HCT116 (cell line): ENCODE data around the gene SNAP47. TPM values are rescaled to one million over a fixed set of nuclear protein-coding genes. Genes with fewer than 3 reads are reported as not detected.

ENCODE experiments used
- ATAC-seq: fragments of 200-7000 bp; cut with Tn5 transposase; 2 replicates; pipeline ENCODE4 v1.9.1; 2020; ENCODE audit warnings: mild to moderate bottlenecking, moderate library complexity
- BruUV-seq: library from RNA; stranded (reverse); fragments of 400-500 nt; replicated peaks from 2 replicates; lab custom pipeline; 2021; lab: Mats Ljungman, UMichigan
- CTCF ChIA-PET: fragments of 300-600 bp; sonication (Branson Sonifier 250); formaldehyde crosslinking; loops from one replicate; lab custom pipeline; 2021; ENCODE audit warnings: antibody characterized with exemption; lab: Charles Lee
- POLR2A ChIA-PET: fragments of 300-600, 350-600 bp; sonication (Branson Sonifier 250); formaldehyde crosslinking; loops from one replicate; lab custom pipeline; 2021; ENCODE audit warnings: antibody characterized with exemption; lab: Charles Lee
- RAD21 ChIA-PET, 2 experiments: fragments of 300-600 bp; sonication (Branson Sonifier 250); formaldehyde crosslinking; loops; one replicate each; lab custom pipeline; 2023; ENCODE audit warnings: low total read pairs in 2 of 2; ENCODE audit not compliant: uncharacterized antibody in 2 of 2, unreplicated experiment in 2 of 2, low non-redundant PET in 1 of 2; lab: Charles Lee
- DNase-seq: peaks from one replicate; pipeline ENCODE4 v3.0.0-alpha.2; 2010; ENCODE audit warnings: low read depth, low spot score
- H2AFZ ChIP-seq: fragments of 200-600 bp; shearing (Covaris generic), sonication (generic); 2 replicates; pipeline ENCODE4 v1.6.1; 2017; ENCODE audit warnings: low read depth, mixed run types, mixed read lengths, antibody characterized with exemption, low read length; ENCODE audit not compliant: poor library complexity, severe bottlenecking
- H3K27ac ChIP-seq: 2 replicates; pipeline ENCODE4 v1.5.1; 2012; ENCODE audit warnings: low read depth, low read length
- H3K27me3 ChIP-seq: fragments of 200-600 bp; sonication (generic); 2 replicates; pipeline ENCODE4 v1.6.1; 2016; ENCODE audit warnings: mixed run types, low read length, mixed read lengths; ENCODE audit not compliant: insufficient read depth
- H3K36me3 ChIP-seq, 2 experiments: fragments of 200-500 bp in 1 of 2; fragments of 200-600 bp in 1 of 2; sonication (Bioruptor generic) in 1 of 2; sonication (generic) in 1 of 2; 2 replicates each; pipeline versions ENCODE4 v1.5.1 to v1.6.1; 2014 to 2016; ENCODE audit warnings: low read length in 2 of 2, inconsistent platforms in 1 of 2, mixed read lengths in 1 of 2, mixed run types in 1 of 2; ENCODE audit not compliant: insufficient read depth in 2 of 2, control insufficient read depth in 1 of 2
- H3K4me1 ChIP-seq, 2 experiments: fragments of 200-600 bp in 1 of 2; sonication (generic) in 1 of 2; 2 replicates each; pipeline versions ENCODE4 v1.5.1 to v1.6.1; 2012 to 2017; ENCODE audit warnings: low read length in 2 of 2, inconsistent platforms in 1 of 2, mild to moderate bottlenecking in 1 of 2, mixed read lengths in 1 of 2, mixed run types in 1 of 2, moderate library complexity in 1 of 2; ENCODE audit not compliant: insufficient read depth in 2 of 2, control insufficient read depth in 1 of 2
- H3K4me2 ChIP-seq: fragments of 200-600 bp; sonication (generic); 2 replicates; pipeline ENCODE4 v1.6.1; 2017; ENCODE audit warnings: mixed run types, low read length, mixed read lengths
- H3K4me3 ChIP-seq, 2 experiments: fragments of 200-600 bp in 1 of 2; sonication (generic) in 1 of 2; replicated peaks in 1 of 2; 2 replicates each; pipeline ENCODE4 v1.5.1; 2011 to 2016; ENCODE audit warnings: low read length in 2 of 2, control low read depth in 1 of 2, low read depth in 1 of 2, mild to moderate bottlenecking in 1 of 2, mixed read lengths in 1 of 2, mixed run types in 1 of 2
- H3K79me2 ChIP-seq: fragments of 200-600 bp; sonication (generic); 2 replicates; pipeline ENCODE4 v1.6.1; 2017; ENCODE audit warnings: mild to moderate bottlenecking, mixed run types, low read length, moderate library complexity, mixed read lengths; ENCODE audit not compliant: insufficient read depth
- H3K9ac ChIP-seq: fragments of 200-600 bp; sonication (generic); 2 replicates; pipeline ENCODE4 v1.6.1; 2016; ENCODE audit warnings: low read length, mixed read lengths
- H3K9me2 ChIP-seq: fragments of 200-600 bp; sonication (generic), shearing (Covaris generic); 2 replicates; pipeline ENCODE4 v1.6.1; 2017; ENCODE audit warnings: mixed run types, mild to moderate bottlenecking, moderate library complexity; ENCODE audit not compliant: insufficient read depth
- H3K9me3 ChIP-seq, 2 experiments: fragments of 200-500 bp in 1 of 2; fragments of 200-600 bp in 1 of 2; sonication (Bioruptor generic) in 1 of 2; sonication (generic) in 1 of 2; 2 replicates each; pipeline ENCODE4 v1.6.1; 2014 to 2017; ENCODE audit warnings: low read length in 2 of 2, mixed read lengths in 2 of 2, inconsistent platforms in 1 of 2, low read depth in 1 of 2, mild to moderate bottlenecking in 1 of 2, mixed run types in 1 of 2, moderate library complexity in 1 of 2; ENCODE audit not compliant: control insufficient read depth in 1 of 2, insufficient read depth in 1 of 2
- H4K20me1 ChIP-seq: fragments of 200-600 bp; sonication (generic), shearing (Covaris generic); 2 replicates; pipeline ENCODE4 v1.6.1; 2017; ENCODE audit warnings: mixed run types, mild to moderate bottlenecking, moderate library complexity; ENCODE audit not compliant: insufficient read depth
- ATF3 ChIP-seq: IDR thresholded peaks from 2 replicates; pipeline ENCODE4 v1.6.1; 2012
- REST ChIP-seq: IDR thresholded peaks from 2 replicates; pipeline ENCODE4 v1.6.1; 2012; ENCODE audit warnings: low read depth
- intact Hi-C: fragments of 100-400 bp; cut with micrococcal nuclease; formaldehyde crosslinking; loops from 2 replicates; pipeline ENCODE4 v1.10.0; 2022
- total RNA-seq: library from RNA; stranded (reverse); gene quantifications from one replicate; pipeline ENCODE4 v1.2.1, GENCODE V29; 2021; ENCODE audit not compliant: unreplicated experiment

The SNAP47 gene
- total RNA-seq, 1 experiment from 2014 or later: 37.9 TPM

GRCh38 chr1:227776331-227776771 lies 41.1 kb downstream of the SNAP47 start:
- RAD21 ChIA-PET: no interaction called here

More at GRCh38 chr1:227776331-227776771, 41.1 kb downstream of the SNAP47 start:
- POLR2A ChIA-PET: no interaction called here
- intact Hi-C loops: no loop called here
- Histone ChIP-seq H2AFZ (no peak overlapping the region), H3K9me2 (no peaks in the 10 kb centered on the region), H3K9ac (no peak overlapping the region), H3K79me2 (no peaks in the 10 kb centered on the region), H3K36me3 (no peaks in the 10 kb centered on the region), H3K4me3 (no peak overlapping the region), H3K27me3 (no peaks in the 10 kb centered on the region), H4K20me1 (no peaks in the 10 kb centered on the region), H3K4me1 (no peaks in the 10 kb centered on the region), H3K4me2 (no peak overlapping the region), H3K27ac (no peak overlapping the region), H3K9me3 (no peaks in the 10 kb centered on the region)
- TF ChIP-seq REST (no peak), ATF3 (no peak)
- CTCF ChIA-PET: no interaction called here
- no TSS peak for BruUV-seq
- DNase-seq (no peak), ATAC-seq (no peak)
